ENCODE results near the gene FBXW8. TPM values are rescaled to one million over a fixed set of nuclear protein-coding genes. Genes with fewer than 3 reads are reported as not detected.

FBXW8 gene
- polyA plus RNA-seq, 1 donor (not counting 4 experiments of a cell fraction or from before 2014, with no cell fraction given) = 5.0 TPM

DNA sequence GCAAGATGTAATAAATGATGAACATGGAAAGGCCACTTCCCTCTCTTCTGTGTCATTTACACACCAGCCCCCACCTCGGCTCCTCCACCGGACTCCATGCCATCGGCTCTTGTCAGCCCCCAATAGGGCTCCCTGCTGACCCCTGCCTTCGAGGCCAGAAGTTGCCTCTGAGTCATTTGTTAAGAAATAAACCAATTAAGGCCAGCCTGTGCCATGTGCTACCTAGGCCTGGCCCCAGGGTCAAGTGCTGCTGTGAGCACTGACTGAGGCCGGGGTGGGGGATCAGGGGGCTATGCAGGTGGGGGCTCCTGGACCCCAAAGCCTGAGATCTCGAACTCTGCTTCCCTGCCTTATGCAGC, 135.2 kb downstream of the FBXW8 start:
- Histone ChIP-seq H3K9me3 (ENCODE audit: control insufficient read depth, low read depth, low read length) (no peaks in the 10 kb centered on the region), H3K9ac (ENCODE audit: control insufficient read depth, extremely low read depth, insufficient read depth, low read length) (no peak overlapping the region), H4K20me1 (ENCODE audit: control insufficient read depth, extremely low read depth, insufficient read depth, low read length) (no peaks in the 10 kb centered on the region), H3K4me2 (ENCODE audit: control insufficient read depth, extremely low read depth, insufficient read depth, low read depth, low read length) (no peak overlapping the region), H3K27me3 (ENCODE audit: control insufficient read depth, extremely low read depth, insufficient read depth, low read length) (peaks cover 12% of the 10 kb centered on the region), H3K4me1 (ENCODE audit: control insufficient read depth, extremely low read depth, insufficient read depth, low read length) (no peaks in the 10 kb centered on the region), H3K27ac (ENCODE audit: control insufficient read depth, insufficient read depth, low read length) (no peak overlapping the region), H3K36me3 (ENCODE audit: control insufficient read depth in 2 of 2, extremely low read depth in 1 of 2, insufficient read depth in 2 of 2, low read length in 2 of 2) (no peaks in the 10 kb centered on the region), H3K79me2 (ENCODE audit: control insufficient read depth, insufficient read depth, low read length) (no peaks in the 10 kb centered on the region), H2AFZ (ENCODE audit: control insufficient read depth, low read length) (no peak overlapping the region), H3K9me1 (ENCODE audit: control insufficient read depth, extremely low read depth, insufficient read depth, low read length) (no peaks in the 10 kb centered on the region), H3K4me3 (ENCODE audit: control insufficient read depth in 2 of 3, extremely low read depth in 1 of 3, insufficient read depth in 2 of 3, low read depth in 1 of 3, low read length in 3 of 3) (no peak overlapping the region)
- dilution Hi-C loops (cut with MboI; ENCODE audit: extremely low pct_ligation_motif_present, low sequenced_read_pairs) = no loop called here
- DNase-seq (ENCODE audit: low read depth, low spot score) (no peak), FAIRE-seq (no peak)
- TF ChIP-seq EZH2 (IDR thresholded peaks at IDR 0.05; ENCODE audit: low read length) = no peak
- TF ChIP-seq, protein P1, sequence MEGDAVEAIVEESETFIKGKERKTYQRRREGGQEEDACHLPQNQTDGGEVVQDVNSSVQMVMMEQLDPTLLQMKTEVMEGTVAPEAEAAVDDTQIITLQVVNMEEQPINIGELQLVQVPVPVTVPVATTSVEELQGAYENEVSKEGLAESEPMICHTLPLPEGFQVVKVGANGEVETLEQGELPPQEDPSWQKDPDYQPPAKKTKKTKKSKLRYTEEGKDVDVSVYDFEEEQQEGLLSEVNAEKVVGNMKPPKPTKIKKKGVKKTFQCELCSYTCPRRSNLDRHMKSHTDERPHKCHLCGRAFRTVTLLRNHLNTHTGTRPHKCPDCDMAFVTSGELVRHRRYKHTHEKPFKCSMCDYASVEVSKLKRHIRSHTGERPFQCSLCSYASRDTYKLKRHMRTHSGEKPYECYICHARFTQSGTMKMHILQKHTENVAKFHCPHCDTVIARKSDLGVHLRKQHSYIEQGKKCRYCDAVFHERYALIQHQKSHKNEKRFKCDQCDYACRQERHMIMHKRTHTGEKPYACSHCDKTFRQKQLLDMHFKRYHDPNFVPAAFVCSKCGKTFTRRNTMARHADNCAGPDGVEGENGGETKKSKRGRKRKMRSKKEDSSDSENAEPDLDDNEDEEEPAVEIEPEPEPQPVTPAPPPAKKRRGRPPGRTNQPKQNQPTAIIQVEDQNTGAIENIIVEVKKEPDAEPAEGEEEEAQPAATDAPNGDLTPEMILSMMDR (optimal IDR thresholded peaks at IDR 0.05 in 1 of 3, IDR thresholded peaks at IDR 0.05 in 1 of 3, conservative IDR thresholded peaks at IDR 0.05 in 1 of 3; ENCODE audit: extremely low read depth in 1 of 3, insufficient read depth in 2 of 3, low read length in 3 of 3) = no peak

DNA sequence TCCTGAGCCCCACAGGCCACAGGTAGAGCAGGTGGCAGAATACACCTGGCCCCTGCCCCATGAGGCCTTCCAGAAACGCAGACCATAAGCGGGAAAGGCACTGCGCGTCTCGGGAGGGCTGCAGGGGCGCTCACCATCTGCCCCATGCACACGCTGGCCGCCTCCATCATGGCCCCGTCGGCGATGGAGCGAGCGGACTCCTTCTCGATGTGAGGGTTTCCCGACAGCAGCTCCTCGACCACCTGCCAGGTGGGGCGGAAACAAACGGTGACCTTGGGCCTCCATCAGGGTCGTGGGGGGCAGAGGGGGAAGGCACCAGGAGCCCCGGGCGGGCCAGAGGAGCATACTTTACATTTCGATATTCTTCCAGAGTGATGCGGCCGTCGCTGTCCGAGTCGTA, 135.7 kb downstream of the FBXW8 start:
- H3K27me3 ChIP-seq (ENCODE audit: control insufficient read depth, extremely low read depth, insufficient read depth, low read length) = peaks cover 12% of the 10 kb centered on the region
- H3K9me3 ChIP-seq (ENCODE audit: control insufficient read depth, low read depth, low read length) = no peaks in the 10 kb centered on the region
- no peaks in the 10 kb centered on the region for H3K4me1 ChIP-seq (ENCODE audit: control insufficient read depth, extremely low read depth, insufficient read depth, low read length)
- no peak overlapping the region for H3K4me2 ChIP-seq (ENCODE audit: control insufficient read depth, extremely low read depth, insufficient read depth, low read depth, low read length)
- H3K4me3 ChIP-seq (ENCODE audit: control insufficient read depth in 2 of 3, extremely low read depth in 1 of 3, insufficient read depth in 2 of 3, low read depth in 1 of 3, low read length in 3 of 3) = no peak overlapping the region
- H2AFZ ChIP-seq (ENCODE audit: control insufficient read depth, low read length) = no peak overlapping the region
- TF ChIP-seq EZH2 (IDR thresholded peaks at IDR 0.05; ENCODE audit: low read length) = no peak
- TF ChIP-seq, protein P1 (optimal IDR thresholded peaks at IDR 0.05 in 1 of 3, IDR thresholded peaks at IDR 0.05 in 1 of 3, conservative IDR thresholded peaks at IDR 0.05 in 1 of 3; ENCODE audit: extremely low read depth in 1 of 3, insufficient read depth in 2 of 3, low read length in 3 of 3) = no peak
- no peak overlapping the region for H3K9ac ChIP-seq (ENCODE audit: control insufficient read depth, extremely low read depth, insufficient read depth, low read length)
- dilution Hi-C loops (cut with MboI; ENCODE audit: extremely low pct_ligation_motif_present, low sequenced_read_pairs) = no loop called here
- no peaks in the 10 kb centered on the region for H3K9me1 ChIP-seq (ENCODE audit: control insufficient read depth, extremely low read depth, insufficient read depth, low read length)
- no peak for FAIRE-seq
- DNase-seq (ENCODE audit: low read depth, low spot score) = no peak
- no peak overlapping the region for H3K27ac ChIP-seq (ENCODE audit: control insufficient read depth, insufficient read depth, low read length)
- no peaks in the 10 kb centered on the region for H4K20me1 ChIP-seq (ENCODE audit: control insufficient read depth, extremely low read depth, insufficient read depth, low read length)
- H3K36me3 ChIP-seq (ENCODE audit: control insufficient read depth in 2 of 2, extremely low read depth in 1 of 2, insufficient read depth in 2 of 2, low read length in 2 of 2) = no peaks in the 10 kb centered on the region
- H3K79me2 ChIP-seq (ENCODE audit: control insufficient read depth, insufficient read depth, low read length) = no peaks in the 10 kb centered on the region

Measured in keratinocyte (primary cell).